ENCODE measurements around the gene DRC3.

DNA sequence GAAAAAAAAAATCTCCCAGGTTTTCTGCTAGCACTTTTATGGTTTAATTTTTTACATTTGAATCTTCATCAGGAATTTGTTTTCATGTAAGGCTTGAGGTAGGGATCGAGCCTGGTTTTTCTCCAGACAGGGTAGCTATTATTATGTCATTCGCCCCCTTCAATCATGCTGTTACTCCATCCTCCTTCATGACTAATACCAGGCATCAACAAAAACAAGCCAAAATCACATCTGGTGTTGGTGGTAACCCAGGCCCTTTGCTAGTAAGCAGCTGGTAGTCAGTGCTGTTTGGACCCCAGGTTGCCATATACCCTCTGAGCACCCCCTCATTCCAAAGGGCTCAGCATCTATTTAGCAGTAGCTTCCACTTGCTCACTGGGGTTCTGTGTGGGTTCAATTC, 29.5 kb downstream of the DRC3 start:
- no peak for TF ChIP-seq POLR2A (IDR thresholded peaks at IDR 0.05; ENCODE audit: low read depth)
- TF ChIP-seq, protein P1, sequence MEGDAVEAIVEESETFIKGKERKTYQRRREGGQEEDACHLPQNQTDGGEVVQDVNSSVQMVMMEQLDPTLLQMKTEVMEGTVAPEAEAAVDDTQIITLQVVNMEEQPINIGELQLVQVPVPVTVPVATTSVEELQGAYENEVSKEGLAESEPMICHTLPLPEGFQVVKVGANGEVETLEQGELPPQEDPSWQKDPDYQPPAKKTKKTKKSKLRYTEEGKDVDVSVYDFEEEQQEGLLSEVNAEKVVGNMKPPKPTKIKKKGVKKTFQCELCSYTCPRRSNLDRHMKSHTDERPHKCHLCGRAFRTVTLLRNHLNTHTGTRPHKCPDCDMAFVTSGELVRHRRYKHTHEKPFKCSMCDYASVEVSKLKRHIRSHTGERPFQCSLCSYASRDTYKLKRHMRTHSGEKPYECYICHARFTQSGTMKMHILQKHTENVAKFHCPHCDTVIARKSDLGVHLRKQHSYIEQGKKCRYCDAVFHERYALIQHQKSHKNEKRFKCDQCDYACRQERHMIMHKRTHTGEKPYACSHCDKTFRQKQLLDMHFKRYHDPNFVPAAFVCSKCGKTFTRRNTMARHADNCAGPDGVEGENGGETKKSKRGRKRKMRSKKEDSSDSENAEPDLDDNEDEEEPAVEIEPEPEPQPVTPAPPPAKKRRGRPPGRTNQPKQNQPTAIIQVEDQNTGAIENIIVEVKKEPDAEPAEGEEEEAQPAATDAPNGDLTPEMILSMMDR (IDR thresholded peaks at IDR 0.05): no peak
- no peak for TF ChIP-seq POLR2AphosphoS5 (IDR thresholded peaks at IDR 0.05)

Measured in esophagus muscularis mucosa (tissue), 3 donors.